ENCODE results near the gene GJB5.

GJB5 gene

DNA sequence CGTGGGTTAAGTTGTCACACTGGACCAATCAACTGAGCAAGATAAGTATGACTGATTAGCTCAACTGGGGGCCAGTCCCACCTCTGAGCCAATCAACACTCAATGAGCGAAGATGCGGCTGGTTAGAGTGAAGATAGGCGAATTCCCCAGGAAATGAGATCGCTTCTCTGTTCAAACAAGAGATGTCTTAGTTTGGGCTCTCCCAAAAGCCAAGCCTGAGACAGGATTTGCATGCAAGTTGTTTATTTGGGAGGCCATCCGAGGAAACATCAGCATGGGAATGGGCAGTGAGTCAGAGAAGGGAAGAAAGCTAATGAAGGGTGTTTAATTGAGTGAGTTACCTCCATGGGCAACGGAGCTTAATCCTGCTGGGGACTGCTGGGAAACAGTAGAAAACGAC, 4.9 kb upstream of the GJB5 start:
- Mint-ChIP-seq H3K27ac (ENCODE audit: low read depth) (no peak overlapping the region), H3K4me3 (no peak overlapping the region), H3K4me1 (no peaks in the 10 kb centered on the region), H3K27me3 (peaks cover 33% of the 10 kb centered on the region), H3K36me3 (ENCODE audit: insufficient read depth) (no peaks in the 10 kb centered on the region), H3K9me3 (no peaks in the 10 kb centered on the region)
- ATAC-seq (replicated peaks; ENCODE audit: extremely low read depth, poor library complexity, severe bottlenecking) (no peak), DNase-seq (ENCODE audit: low spot score in 2 of 2) (no peak)

- no peaks in the 10 kb centered on the region for H3K36me3 Mint-ChIP-seq (ENCODE audit: insufficient read depth)
- no peak overlapping the region for H3K27ac Mint-ChIP-seq (ENCODE audit: low read depth)
- H3K27me3 Mint-ChIP-seq = peaks cover 33% of the 10 kb centered on the region
- no peaks in the 10 kb centered on the region for H3K4me1 Mint-ChIP-seq
- H3K9me3 Mint-ChIP-seq = no peaks in the 10 kb centered on the region
- no peak overlapping the region for H3K4me3 Mint-ChIP-seq
- DNase-seq (ENCODE audit: low spot score in 2 of 2) = no peak
- ATAC-seq (replicated peaks; ENCODE audit: extremely low read depth, poor library complexity, severe bottlenecking) = no peak
Measured at GRCh38 chr1:34750610-34751009, 4.2 kb upstream of the GJB5 start.

DNA sequence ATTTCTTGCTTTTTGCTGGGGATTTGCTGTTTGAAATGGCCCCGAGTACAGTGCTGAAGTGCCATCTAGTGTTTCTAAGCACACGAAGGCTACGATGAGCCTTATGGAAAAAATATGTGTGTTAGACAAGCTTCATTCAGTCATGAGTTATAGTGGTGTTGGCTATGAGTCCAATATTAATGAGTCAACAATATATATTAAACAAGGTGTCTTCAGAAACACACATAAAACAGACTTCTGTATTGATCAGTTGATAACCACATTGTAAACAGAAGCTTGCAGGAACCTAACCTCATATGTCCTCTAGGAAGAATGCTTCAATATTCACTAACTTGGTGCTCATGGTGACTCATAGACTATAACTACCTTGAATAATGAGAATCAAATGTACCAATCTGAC, 1.7 kb upstream of the GJB5 start:
- peaks cover 24% of the 10 kb centered on the region for H3K27me3 Mint-ChIP-seq
- H3K4me1 Mint-ChIP-seq = no peaks in the 10 kb centered on the region
- H3K9me3 Mint-ChIP-seq = no peaks in the 10 kb centered on the region
- DNase-seq (ENCODE audit: low spot score in 2 of 2) (no peak), ATAC-seq (replicated peaks; ENCODE audit: extremely low read depth, poor library complexity, severe bottlenecking) (no peak)
- H3K27ac Mint-ChIP-seq (ENCODE audit: low read depth) = no peak overlapping the region
- H3K36me3 Mint-ChIP-seq (ENCODE audit: insufficient read depth) = no peaks in the 10 kb centered on the region
- no peak overlapping the region for H3K4me3 Mint-ChIP-seq

DNA sequence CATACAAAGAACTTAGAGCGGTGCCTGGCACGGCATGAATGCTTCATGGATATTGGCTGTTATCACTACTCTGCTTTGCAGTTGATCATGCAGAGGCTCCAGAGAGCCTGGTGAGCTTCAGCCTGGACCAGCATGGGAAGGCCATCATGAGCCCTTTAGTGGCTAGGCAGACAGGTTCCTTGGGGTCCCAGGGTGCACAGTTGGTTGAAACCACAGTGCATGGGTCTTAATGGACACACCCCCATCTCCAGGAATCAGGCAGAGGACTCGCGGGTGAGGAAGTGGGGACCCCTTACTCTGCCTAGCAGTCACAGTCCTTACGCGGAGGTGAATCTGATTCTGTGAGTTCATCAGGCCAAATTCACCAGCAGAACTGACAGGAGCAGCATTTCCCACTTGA, 1.1 kb downstream of the GJB5 start:
- no peak overlapping the region for H3K27ac Mint-ChIP-seq (ENCODE audit: low read depth)
- no peak for ATAC-seq (replicated peaks; ENCODE audit: extremely low read depth, poor library complexity, severe bottlenecking)
- no peaks in the 10 kb centered on the region for H3K36me3 Mint-ChIP-seq (ENCODE audit: insufficient read depth)
- DNase-seq (ENCODE audit: low spot score in 2 of 2) = no peak
- no peak overlapping the region for H3K4me3 Mint-ChIP-seq
- peaks cover 38% of the 10 kb centered on the region for H3K27me3 Mint-ChIP-seq
- no peaks in the 10 kb centered on the region for H3K4me1 Mint-ChIP-seq
- H3K9me3 Mint-ChIP-seq = no peaks in the 10 kb centered on the region

DNA sequence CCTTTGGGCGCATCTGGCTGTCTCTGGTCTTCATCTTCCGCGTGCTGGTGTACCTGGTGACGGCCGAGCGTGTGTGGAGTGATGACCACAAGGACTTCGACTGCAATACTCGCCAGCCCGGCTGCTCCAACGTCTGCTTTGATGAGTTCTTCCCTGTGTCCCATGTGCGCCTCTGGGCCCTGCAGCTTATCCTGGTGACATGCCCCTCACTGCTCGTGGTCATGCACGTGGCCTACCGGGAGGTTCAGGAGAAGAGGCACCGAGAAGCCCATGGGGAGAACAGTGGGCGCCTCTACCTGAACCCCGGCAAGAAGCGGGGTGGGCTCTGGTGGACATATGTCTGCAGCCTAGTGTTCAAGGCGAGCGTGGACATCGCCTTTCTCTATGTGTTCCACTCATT, 2.5 kb downstream of the GJB5 start:
- no peaks in the 10 kb centered on the region for H3K9me3 Mint-ChIP-seq
- H3K4me3 Mint-ChIP-seq = no peak overlapping the region
- H3K4me1 Mint-ChIP-seq = no peaks in the 10 kb centered on the region
- H3K36me3 Mint-ChIP-seq (ENCODE audit: insufficient read depth) = no peaks in the 10 kb centered on the region
- no peak overlapping the region for H3K27ac Mint-ChIP-seq (ENCODE audit: low read depth)
- peaks cover 47% of the 10 kb centered on the region for H3K27me3 Mint-ChIP-seq
- no peak for DNase-seq (ENCODE audit: low spot score in 2 of 2)
- ATAC-seq (replicated peaks; ENCODE audit: extremely low read depth, poor library complexity, severe bottlenecking) = no peak

GRCh38 chr1:34758751-34759150, 3.9 kb downstream of the GJB5 start:
- peaks cover 52% of the 10 kb centered on the region for H3K27me3 Mint-ChIP-seq
- ATAC-seq (replicated peaks; ENCODE audit: extremely low read depth, poor library complexity, severe bottlenecking) (no peak), DNase-seq (ENCODE audit: low spot score in 2 of 2) (no peak)
- H3K27ac Mint-ChIP-seq (ENCODE audit: low read depth) = no peak overlapping the region
- no peak overlapping the region for H3K4me3 Mint-ChIP-seq
- no peaks in the 10 kb centered on the region for H3K36me3 Mint-ChIP-seq (ENCODE audit: insufficient read depth)
- H3K4me1 Mint-ChIP-seq = no peaks in the 10 kb centered on the region
- no peaks in the 10 kb centered on the region for H3K9me3 Mint-ChIP-seq

- H3K27me3 Mint-ChIP-seq = peaks cover 48% of the 10 kb centered on the region
- no peaks in the 10 kb centered on the region for H3K36me3 Mint-ChIP-seq (ENCODE audit: insufficient read depth)
- H3K27ac Mint-ChIP-seq (ENCODE audit: low read depth) = no peak within 1 kb of the TSS
- H3K4me3 Mint-ChIP-seq = no peak within 1 kb of the TSS
- H3K4me1 Mint-ChIP-seq = no peaks in the 10 kb centered on the region
- no peak for ATAC-seq (replicated peaks; ENCODE audit: extremely low read depth, poor library complexity, severe bottlenecking)
- no peaks in the 10 kb centered on the region for H3K9me3 Mint-ChIP-seq
- no peak for DNase-seq (ENCODE audit: low spot score in 2 of 2)
Measured at GRCh38 chr1:34759503-34760357, 4.9 kb downstream of the GJB5 start, which contains the start of gene GJB4. GJB4 (plus strand) TSS chr1:34759740; CDS start chr1:34761255, 1,515 bp downstream.

DNA sequence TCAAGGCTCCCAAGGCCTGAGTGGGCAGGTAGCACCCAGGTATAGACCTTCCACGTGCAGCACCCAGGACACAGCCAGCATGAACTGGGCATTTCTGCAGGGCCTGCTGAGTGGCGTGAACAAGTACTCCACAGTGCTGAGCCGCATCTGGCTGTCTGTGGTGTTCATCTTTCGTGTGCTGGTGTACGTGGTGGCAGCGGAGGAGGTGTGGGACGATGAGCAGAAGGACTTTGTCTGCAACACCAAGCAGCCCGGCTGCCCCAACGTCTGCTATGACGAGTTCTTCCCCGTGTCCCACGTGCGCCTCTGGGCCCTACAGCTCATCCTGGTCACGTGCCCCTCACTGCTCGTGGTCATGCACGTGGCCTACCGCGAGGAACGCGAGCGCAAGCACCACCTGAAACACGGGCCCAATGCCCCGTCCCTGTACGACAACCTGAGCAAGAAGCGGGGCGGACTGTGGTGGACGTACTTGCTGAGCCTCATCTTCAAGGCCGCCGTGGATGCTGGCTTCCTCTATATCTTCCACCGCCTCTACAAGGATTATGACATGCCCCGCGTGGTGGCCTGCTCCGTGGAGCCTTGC, 6.4 kb downstream of the GJB5 start:
- no peaks in the 10 kb centered on the region for H3K9me3 Mint-ChIP-seq
- no peaks in the 10 kb centered on the region for H3K36me3 Mint-ChIP-seq (ENCODE audit: insufficient read depth)
- DNase-seq (ENCODE audit: low spot score in 2 of 2) = no peak
- ATAC-seq (replicated peaks; ENCODE audit: extremely low read depth, poor library complexity, severe bottlenecking) = no peak
- H3K4me1 Mint-ChIP-seq = no peaks in the 10 kb centered on the region
- H3K27me3 Mint-ChIP-seq = peaks cover 48% of the 10 kb centered on the region
- no peak overlapping the region for H3K4me3 Mint-ChIP-seq
- no peak overlapping the region for H3K27ac Mint-ChIP-seq (ENCODE audit: low read depth)

- Mint-ChIP-seq H3K4me3 (no peak overlapping the region), H3K4me1 (no peaks in the 10 kb centered on the region), H3K9me3 (no peaks in the 10 kb centered on the region), H3K27ac (ENCODE audit: low read depth) (no peak overlapping the region), H3K36me3 (ENCODE audit: insufficient read depth) (no peaks in the 10 kb centered on the region), H3K27me3 (peaks cover 48% of the 10 kb centered on the region)
- ATAC-seq (replicated peaks; ENCODE audit: extremely low read depth, poor library complexity, severe bottlenecking) (no peak), DNase-seq (ENCODE audit: low spot score in 2 of 2) (no peak)
Measured at GRCh38 chr1:34761776-34762307, 7.0 kb downstream of the GJB5 start.

GRCh38 chr1:34762474-34763141, 7.8 kb downstream of the GJB5 start:
- Mint-ChIP-seq H3K9me3 (no peaks in the 10 kb centered on the region), H3K4me3 (no peak overlapping the region), H3K36me3 (ENCODE audit: insufficient read depth) (no peaks in the 10 kb centered on the region), H3K27me3 (peaks cover 45% of the 10 kb centered on the region), H3K27ac (ENCODE audit: low read depth) (no peak overlapping the region), H3K4me1 (no peaks in the 10 kb centered on the region)
- no peak for DNase-seq (ENCODE audit: low spot score in 2 of 2)
- no peak for ATAC-seq (replicated peaks; ENCODE audit: extremely low read depth, poor library complexity, severe bottlenecking)

- ATAC-seq (replicated peaks; ENCODE audit: extremely low read depth, poor library complexity, severe bottlenecking) (no peak), DNase-seq (ENCODE audit: low spot score in 2 of 2) (no peak)
- Mint-ChIP-seq H3K27ac (ENCODE audit: low read depth) (no peak overlapping the region), H3K27me3 (peaks cover 39% of the 10 kb centered on the region), H3K4me3 (no peak overlapping the region), H3K36me3 (ENCODE audit: insufficient read depth) (no peaks in the 10 kb centered on the region), H3K9me3 (no peaks in the 10 kb centered on the region), H3K4me1 (no peaks in the 10 kb centered on the region)
Measured at GRCh38 chr1:34763142-34763781, 8.4 kb downstream of the GJB5 start.

GRCh38 chr1:34768856-34769255, 14.0 kb downstream of the GJB5 start:
- Mint-ChIP-seq H3K4me1 (no peaks in the 10 kb centered on the region), H3K27ac (ENCODE audit: low read depth) (no peak overlapping the region), H3K36me3 (ENCODE audit: insufficient read depth) (no peaks in the 10 kb centered on the region), H3K4me3 (no peak overlapping the region), H3K27me3 (peaks cover under 1% of the 10 kb centered on the region), H3K9me3 (no peaks in the 10 kb centered on the region)
- ATAC-seq (replicated peaks; ENCODE audit: extremely low read depth, poor library complexity, severe bottlenecking) (no peak), DNase-seq (ENCODE audit: low spot score in 2 of 2) (no peak)
